BLaER1 (cell line): ENCODE data around the gene WASF2.
"Not testable (repeated sequence)": the region's sequence is repeated elsewhere in the genome, so short reads cannot be mapped to it uniquely, and the experiment has no call there.

Experiments used
- H3K27ac ChIP-seq: shearing (Covaris generic); formaldehyde crosslinking; 2 replicates; pipeline ENCODE4 v1.8.1; 2022
- H3K27me3 ChIP-seq: shearing (Covaris generic); formaldehyde crosslinking; 2 replicates; pipeline ENCODE4 v1.8.1; 2022
- H3K36me3 ChIP-seq: shearing (Covaris generic); formaldehyde crosslinking; 2 replicates; pipeline ENCODE4 v1.8.1; 2022
- H3K4me1 ChIP-seq: shearing (Covaris generic); formaldehyde crosslinking; 2 replicates; pipeline ENCODE4 v1.8.1; 2022
- H3K4me2 ChIP-seq: shearing (Covaris generic); formaldehyde crosslinking; 2 replicates; pipeline ENCODE4 v1.8.1; 2022
- H3K4me3 ChIP-seq: shearing (Covaris generic); formaldehyde crosslinking; 2 replicates; pipeline ENCODE4 v1.8.1; 2022
- H3K9ac ChIP-seq: shearing (Covaris generic); formaldehyde crosslinking; 2 replicates; pipeline ENCODE4 v1.8.1; 2022
- H3K9me3 ChIP-seq: shearing (Covaris generic); formaldehyde crosslinking; 2 replicates; pipeline ENCODE4 v1.8.1; 2022
- H4K20me1 ChIP-seq: shearing (Covaris generic); formaldehyde crosslinking; 2 replicates; pipeline ENCODE4 v1.8.1; 2022
- Cebpa-rat ChIP-seq: shearing (Covaris generic); IDR thresholded peaks from 2 replicates; pipeline ENCODE4 v1.8.1; 2022

WASF2 gene

DNA sequence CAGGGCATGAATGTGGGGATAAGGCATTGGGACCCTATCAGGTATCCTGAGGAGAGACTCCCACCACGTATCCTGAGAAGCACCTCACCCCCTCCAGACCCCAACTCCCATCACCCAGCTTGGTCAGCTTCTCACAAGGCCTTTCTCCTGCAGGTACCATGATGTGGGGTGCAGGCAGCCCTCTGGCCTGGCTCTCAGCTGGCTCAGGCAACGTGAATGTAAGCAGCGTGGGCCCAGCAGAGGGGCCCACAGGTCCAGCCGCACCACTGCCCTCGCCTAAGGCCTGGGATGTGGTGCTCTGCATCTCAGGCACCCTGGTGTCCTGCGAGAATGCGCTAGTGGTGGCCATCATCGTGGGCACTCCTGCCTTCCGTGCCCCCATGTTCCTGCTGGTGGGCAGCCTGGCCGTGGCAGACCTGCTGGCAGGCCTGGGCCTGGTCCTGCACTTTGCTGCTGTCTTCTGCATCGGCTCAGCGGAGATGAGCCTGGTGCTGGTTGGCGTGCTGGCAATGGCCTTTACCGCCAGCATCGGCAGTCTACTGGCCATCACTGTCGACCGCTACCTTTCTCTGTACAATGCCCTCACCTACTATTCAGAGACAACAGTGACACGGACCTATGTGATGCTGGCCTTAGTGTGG, 96.2 kb downstream of the WASF2 start:
- Histone ChIP-seq H3K9me3 (no peaks in the 10 kb centered on the region), H4K20me1 (no peaks in the 10 kb centered on the region), H3K4me1 (peaks cover 61% of the 10 kb centered on the region), H3K27me3 (no peaks in the 10 kb centered on the region), H3K27ac (0 out of 2 replicates have a peak overlapping the region, but pooled peaks have one; percentile 6), H3K36me3 (no peaks in the 10 kb centered on the region), H3K9ac (no peak overlapping the region), H3K4me2 (no peak overlapping the region), H3K4me3 (no peak overlapping the region)
- TF ChIP-seq Cebpa-rat = no peak

DNA sequence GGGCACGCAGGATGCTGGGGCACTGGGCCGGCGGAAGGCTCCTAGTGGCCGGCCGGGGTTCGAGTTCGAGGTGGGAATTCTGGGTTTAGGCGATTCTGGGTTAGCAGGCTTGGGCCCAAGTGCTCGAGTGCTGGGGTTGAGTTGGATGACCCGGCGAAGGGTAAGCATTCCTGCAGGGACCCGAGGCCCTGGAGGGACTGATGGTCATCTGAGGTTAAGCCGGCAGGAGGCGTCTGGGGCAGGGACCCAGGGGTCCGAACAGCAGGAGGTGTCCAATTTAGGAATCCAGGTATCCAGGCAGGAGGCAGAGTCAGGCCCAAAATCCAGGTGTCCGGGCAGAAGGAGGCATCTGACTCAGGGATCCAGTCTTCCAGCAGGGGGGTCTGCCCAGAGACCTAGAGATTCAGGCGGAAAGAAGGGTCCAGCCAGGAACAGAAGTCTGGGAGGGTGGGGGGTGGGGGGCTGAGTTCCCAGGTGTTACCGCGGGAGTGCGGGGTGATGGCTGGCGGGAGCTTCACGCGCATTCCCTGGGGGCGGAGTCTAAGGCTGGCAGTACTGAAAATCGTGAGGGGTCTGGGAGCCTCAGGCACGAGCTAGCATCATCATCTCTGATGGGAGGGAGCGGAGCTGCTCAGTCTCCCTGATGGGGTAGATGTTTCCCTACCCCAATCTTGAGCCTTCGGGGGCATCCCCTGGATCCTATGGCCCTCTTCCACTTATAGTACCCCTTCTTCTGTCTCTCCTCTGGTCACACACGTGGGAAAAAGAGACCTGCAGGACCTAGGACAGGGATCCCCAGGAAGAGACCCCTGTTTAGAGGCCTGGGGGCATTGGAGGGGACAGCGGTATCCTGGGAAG, 97.0 kb downstream of the WASF2 start:
- Histone ChIP-seq H3K27me3 (no peaks in the 10 kb centered on the region), H3K4me1 (peaks cover 54% of the 10 kb centered on the region), H3K4me2 (peak overlapping the region; percentile 98), H4K20me1 (no peaks in the 10 kb centered on the region), H3K27ac (peak overlapping the region; percentile 58), H3K36me3 (no peaks in the 10 kb centered on the region), H3K9me3 (no peaks in the 10 kb centered on the region), H3K4me3 (peak overlapping the region; percentile 68), H3K9ac (peak overlapping the region; percentile 63; the same call in 1 of the 2 replicates)
- TF ChIP-seq Cebpa-rat = no peak

GRCh38 chr1:27392096-27392777, 97.7 kb downstream of the WASF2 start, which contains the start of gene GPR3:
GPR3 (plus strand) TSS chr1:27392622; CDS start chr1:27393799, 1,177 bp downstream.
- Histone ChIP-seq H3K27ac (peak within 1 kb of the TSS; percentile 58), H3K27me3 (no peaks in the 10 kb centered on the region), H3K4me2 (peak within 1 kb of the TSS; percentile 98), H3K36me3 (no peaks in the 10 kb centered on the region), H3K4me1 (peaks cover 49% of the 10 kb centered on the region), H3K9ac (peak within 1 kb of the TSS; percentile 63; the same call in 1 of the 2 replicates), H3K9me3 (no peaks in the 10 kb centered on the region), H3K4me3 (peak within 1 kb of the TSS; percentile 68), H4K20me1 (no peaks in the 10 kb centered on the region)
- no peak for TF ChIP-seq Cebpa-rat

DNA sequence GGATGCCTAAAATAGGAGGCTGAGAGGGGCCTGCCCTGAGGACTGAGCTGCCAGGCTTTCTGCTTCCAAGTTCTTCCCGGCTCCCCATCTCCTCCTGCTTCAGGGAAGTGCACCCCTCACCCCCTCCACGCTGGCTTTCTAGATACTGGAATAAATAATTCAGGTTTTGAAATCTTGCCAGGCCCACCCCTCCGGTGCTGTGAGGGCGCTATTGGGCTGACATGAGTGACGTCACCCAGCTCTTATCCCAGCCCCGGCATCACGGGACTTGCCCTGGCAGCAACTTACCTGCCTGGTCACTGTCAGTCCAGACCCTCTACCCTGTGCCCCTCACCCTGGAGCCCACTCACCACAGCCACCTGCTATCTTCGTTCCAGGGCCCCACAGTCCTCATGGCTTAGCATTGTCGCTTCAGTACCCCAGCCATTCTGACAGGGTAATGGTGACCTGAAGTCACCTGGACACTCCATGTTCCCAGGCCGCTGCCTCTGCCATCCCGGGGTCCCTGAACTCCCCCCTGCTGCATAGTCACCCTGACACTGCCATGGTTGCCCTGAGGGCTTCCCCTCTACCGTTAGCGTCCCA, 98.4 kb downstream of the WASF2 start:
- no peak overlapping the region for H3K27ac ChIP-seq
- H3K4me3 ChIP-seq = no peak overlapping the region; the same call in 1 of the 2 replicates
- H3K9ac ChIP-seq = no peak overlapping the region; the same call in 1 of the 2 replicates
- TF ChIP-seq Cebpa-rat = no peak
- H3K27me3 ChIP-seq = no peaks in the 10 kb centered on the region
- H3K9me3 ChIP-seq = no peaks in the 10 kb centered on the region
- H3K36me3 ChIP-seq = no peaks in the 10 kb centered on the region
- peaks cover 43% of the 10 kb centered on the region for H3K4me1 ChIP-seq
- H4K20me1 ChIP-seq = no peaks in the 10 kb centered on the region
- peak overlapping the region; percentile 98 for H3K4me2 ChIP-seq

- Histone ChIP-seq H3K36me3 (no peaks in the 10 kb centered on the region), H4K20me1 (no peaks in the 10 kb centered on the region), H3K9me3 (no peaks in the 10 kb centered on the region), H3K4me3 (no peak overlapping the region), H3K4me1 (peaks cover 26% of the 10 kb centered on the region), H3K9ac (no peak overlapping the region), H3K27me3 (no peaks in the 10 kb centered on the region), H3K27ac (no peak overlapping the region), H3K4me2 (no peak overlapping the region)
- TF ChIP-seq Cebpa-rat = no peak
These were observed 101.5 kb downstream of the WASF2 start for GRCh38 chr1:27388337-27389005.

- not testable (repeated sequence) for H3K9ac ChIP-seq, H3K4me1 ChIP-seq, H3K36me3 ChIP-seq, H3K27me3 ChIP-seq, H3K4me2 ChIP-seq, H3K9me3 ChIP-seq, H3K27ac ChIP-seq, H4K20me1 ChIP-seq, H3K4me3 ChIP-seq
These were observed 105.2 kb downstream of the WASF2 start for GRCh38 chr1:27384797-27385196.

GRCh38 chr1:27383661-27384060, 106.3 kb downstream of the WASF2 start:
- H4K20me1 ChIP-seq = no peaks in the 10 kb centered on the region
- no peaks in the 10 kb centered on the region for H3K27me3 ChIP-seq
- H3K9ac ChIP-seq = no peak overlapping the region
- no peaks in the 10 kb centered on the region for H3K9me3 ChIP-seq
- no peak overlapping the region for H3K4me2 ChIP-seq
- no peak overlapping the region for H3K4me3 ChIP-seq
- TF ChIP-seq Cebpa-rat = no peak
- no peak overlapping the region for H3K27ac ChIP-seq
- no peaks in the 10 kb centered on the region for H3K36me3 ChIP-seq
- no peaks in the 10 kb centered on the region for H3K4me1 ChIP-seq

DNA sequence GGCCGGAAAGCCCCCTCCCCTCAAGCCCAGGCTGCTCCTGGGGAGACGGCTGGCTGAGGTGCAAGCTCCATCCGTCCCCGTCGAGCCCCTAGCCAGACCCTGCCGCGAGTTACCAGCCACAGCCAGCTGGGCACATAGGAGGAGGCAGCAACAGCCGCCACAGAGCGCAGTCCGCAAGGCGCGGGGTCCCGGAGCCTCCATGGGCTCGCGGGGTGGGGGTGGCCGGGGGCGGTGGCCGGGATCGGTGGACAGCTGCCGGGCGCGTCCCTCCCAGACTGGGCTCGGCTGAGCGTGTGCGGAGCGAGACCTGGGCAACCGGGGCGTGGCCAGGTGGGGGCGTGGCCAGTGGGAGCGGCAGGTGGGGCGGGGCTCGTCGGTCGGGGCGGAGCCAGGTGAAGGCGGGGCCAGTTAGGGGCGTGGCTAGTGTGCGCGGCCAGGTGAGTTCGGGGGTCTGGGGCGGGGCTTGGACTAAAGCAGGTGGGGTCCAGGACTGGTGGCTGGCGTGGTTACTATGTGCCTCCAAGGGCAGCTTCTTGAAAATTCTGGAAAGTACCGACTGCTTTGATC, 106.8 kb downstream of the WASF2 start, which contains the start of gene CD164L2:
Gene CD164L2 (minus strand): TSS at position 295 of the 567 bp plus-strand sequence. CDS start 94 bp downstream, at position 201.
- no peaks in the 10 kb centered on the region for H3K36me3 ChIP-seq
- H3K9ac ChIP-seq = no peak within 1 kb of the TSS
- H3K4me2 ChIP-seq = no peak within 1 kb of the TSS
- H3K9me3 ChIP-seq = no peaks in the 10 kb centered on the region
- H3K4me1 ChIP-seq = peaks cover 4% of the 10 kb centered on the region
- TF ChIP-seq Cebpa-rat = no peak
- no peaks in the 10 kb centered on the region for H4K20me1 ChIP-seq
- no peak within 1 kb of the TSS for H3K4me3 ChIP-seq
- no peaks in the 10 kb centered on the region for H3K27me3 ChIP-seq
- H3K27ac ChIP-seq = no peak within 1 kb of the TSS
